ENCODE results near the gene GJA10.

GRCh38 chr6:89921197-89921596, 26.9 kb downstream of the GJA10 start:
- TF ChIP-seq CTCF (conservative IDR thresholded peaks at IDR 0.05) (no peak), ZFX (IDR thresholded peaks at IDR 0.05) (no peak)

All from C4-2B (cell line).